Mesenchymal stem cell (in vitro differentiated cells and primary cell): ENCODE data around the gene TSPEAR.

Experiments
- DNase-seq: peaks from one replicate; pipeline ENCODE4 v3.0.0-alpha.2; 2013
- H2AFZ ChIP-seq: one replicate; pipeline ENCODE4 v1.6.1; 2013; ENCODE audit warnings: low read depth, mild to moderate bottlenecking, control low read depth, inconsistent platforms, low read length, moderate library complexity
- H2AK5ac ChIP-seq: 2 replicates; pipeline ENCODE4 v1.6.1; 2013; ENCODE audit warnings: low read length, moderate library complexity, mild to moderate bottlenecking, inconsistent platforms; ENCODE audit not compliant: severe bottlenecking
- H2BK120ac ChIP-seq: one replicate; pipeline ENCODE4 v1.6.1; 2013; ENCODE audit warnings: low read depth, mild to moderate bottlenecking, inconsistent platforms, low read length, moderate library complexity
- H2BK12ac ChIP-seq, 2 experiments: one replicate each; pipeline ENCODE4 v1.6.1; 2013; ENCODE audit warnings: inconsistent platforms in 2 of 2, low read length in 2 of 2, mild to moderate bottlenecking in 2 of 2, moderate library complexity in 2 of 2, control low read depth in 1 of 2
- H2BK15ac ChIP-seq: one replicate; pipeline ENCODE4 v1.6.1; 2013; ENCODE audit warnings: mild to moderate bottlenecking, low read depth, inconsistent platforms; ENCODE audit not compliant: poor library complexity, severe bottlenecking
- H2BK5ac ChIP-seq: 2 replicates; pipeline ENCODE4 v1.6.1; 2013; ENCODE audit warnings: low read depth, mild to moderate bottlenecking, low read length, control low read depth, inconsistent platforms; ENCODE audit not compliant: poor library complexity, severe bottlenecking
- H3K14ac ChIP-seq, 2 experiments: one replicate each; pipeline ENCODE4 v1.6.1; 2013; ENCODE audit warnings: inconsistent platforms in 2 of 2, low read length in 2 of 2, control low read depth in 1 of 2, mild to moderate bottlenecking in 1 of 2, moderate library complexity in 1 of 2
- H3K18ac ChIP-seq, 2 experiments: one replicate each; pipeline ENCODE4 v1.6.1; 2013; ENCODE audit warnings: inconsistent platforms in 2 of 2, low read length in 2 of 2, control low read depth in 1 of 2, low read depth in 1 of 2, mild to moderate bottlenecking in 1 of 2
- H3K23ac ChIP-seq, 2 experiments: one replicate each; pipeline ENCODE4 v1.6.1; 2013; ENCODE audit warnings: inconsistent platforms in 2 of 2, low read length in 2 of 2, mild to moderate bottlenecking in 2 of 2, moderate library complexity in 2 of 2, control low read depth in 1 of 2
- H3K27ac ChIP-seq: 2 replicates; pipeline ENCODE4 v1.5.1; 2013; ENCODE audit warnings: mild to moderate bottlenecking, moderate library complexity, low read length, control low read depth, inconsistent platforms; ENCODE audit not compliant: poor library complexity, severe bottlenecking
- H3K27me3 ChIP-seq, 2 experiments: 2 replicates each; pipeline versions ENCODE4 v1.6.1 to v1.7.0; 2013; ENCODE audit warnings: low read length in 2 of 2, mild to moderate bottlenecking in 2 of 2, moderate library complexity in 2 of 2, control low read depth in 1 of 2, inconsistent platforms in 1 of 2; ENCODE audit not compliant: control insufficient read depth in 1 of 2, insufficient read depth in 1 of 2
- H3K36me3 ChIP-seq, 2 experiments: 2 replicates each; pipeline versions ENCODE4 v1.6.1 to v1.7.0; 2013; ENCODE audit warnings: low read length in 2 of 2, control low read depth in 1 of 2, inconsistent platforms in 1 of 2, low read depth in 1 of 2, mild to moderate bottlenecking in 1 of 2; ENCODE audit not compliant: insufficient read depth in 2 of 2, control insufficient read depth in 1 of 2
- H3K4ac ChIP-seq, 2 experiments: one replicate each; pipeline ENCODE4 v1.6.1; 2013; ENCODE audit warnings: inconsistent platforms in 2 of 2, low read length in 2 of 2, mild to moderate bottlenecking in 2 of 2, moderate library complexity in 2 of 2, control low read depth in 1 of 2, low read depth in 1 of 2
- H3K4me1 ChIP-seq: 2 replicates; pipeline ENCODE4 v1.6.1; 2013; ENCODE audit warnings: low read depth, low read length, control low read depth; ENCODE audit not compliant: control insufficient read depth, insufficient read depth
- H3K4me2 ChIP-seq: 2 replicates; pipeline ENCODE4 v1.6.1; 2013; ENCODE audit warnings: low read length, mild to moderate bottlenecking, inconsistent platforms; ENCODE audit not compliant: poor library complexity, severe bottlenecking
- H3K4me3 ChIP-seq, 2 experiments: 2 replicates each; pipeline versions ENCODE4 v1.5.1 to v1.7.0; 2013; ENCODE audit warnings: low read length in 2 of 2, mild to moderate bottlenecking in 2 of 2, control low read depth in 1 of 2, low read depth in 1 of 2; ENCODE audit not compliant: insufficient read depth in 1 of 2
- H3K79me1 ChIP-seq: replicated peaks from 2 replicates; pipeline ENCODE4 v1.6.1; 2013; ENCODE audit warnings: mild to moderate bottlenecking, control low read depth, low read length, inconsistent platforms; ENCODE audit not compliant: poor library complexity, severe bottlenecking
- H3K9ac ChIP-seq: 2 replicates; pipeline ENCODE4 v1.7.0; 2013; ENCODE audit warnings: mild to moderate bottlenecking, low read length, moderate library complexity
- H3K9me3 ChIP-seq: 2 replicates; pipeline ENCODE4 v1.7.0; 2013; ENCODE audit warnings: mild to moderate bottlenecking, low read length; ENCODE audit not compliant: control insufficient read depth
- H4K8ac ChIP-seq: one replicate; pipeline ENCODE4 v1.6.1; 2013; ENCODE audit warnings: inconsistent platforms, mild to moderate bottlenecking, low read length, moderate library complexity
- H4K91ac ChIP-seq: one replicate; pipeline ENCODE4 v1.6.1; 2013; ENCODE audit warnings: mild to moderate bottlenecking, low read length, inconsistent platforms
- WGBS: methylation state at CpG from one replicate; pipeline ENCODE4 v1.1.7; 2013; ENCODE audit warnings: mixed read lengths; 5-methylcytosine and 5-hydroxymethylcytosine counted together

TSPEAR gene

GRCh38 chr21:44462086-44462833 lies 249.1 kb downstream of the TSPEAR start:
- Histone ChIP-seq H3K36me3 (peaks cover 0 to 1% of the 10 kb centered on the region in 2 experiments), H3K4me2 (no peak overlapping the region), H2BK12ac (no peak overlapping the region), H3K4me3 (no peak overlapping the region), H3K9me3 (no peaks in the 10 kb centered on the region), H3K27me3 (peaks cover 0 to 11% of the 10 kb centered on the region in 2 experiments), H3K4me1 (no peaks in the 10 kb centered on the region), H3K27ac (no peak overlapping the region), H3K79me1 (no peaks in the 10 kb centered on the region), H4K91ac (no peak overlapping the region), H3K14ac (no peak overlapping the region), H3K4ac (no peak overlapping the region), H4K8ac (no peak overlapping the region), H2BK5ac (no peak overlapping the region), H3K18ac (no peak overlapping the region), H2BK120ac (no peak overlapping the region), H2BK15ac (no peak overlapping the region), H2AFZ (no peak overlapping the region), H3K23ac (peak overlapping the region in 1 of 2 experiments; percentile 36), H2AK5ac (no peak overlapping the region), H3K9ac (no peak overlapping the region)
- DNase-seq, result no peak
- WGBS, result 89% methylated on average over 25 of the region's 25 CpGs

- Histone ChIP-seq H3K4me1 (no peaks in the 10 kb centered on the region), H2BK120ac (no peak overlapping the region), H2BK12ac (no peak overlapping the region), H4K91ac (no peak overlapping the region), H3K79me1 (no peaks in the 10 kb centered on the region), H3K4me2 (no peak overlapping the region), H2BK5ac (no peak overlapping the region), H4K8ac (no peak overlapping the region), H3K23ac (no peak overlapping the region), H2BK15ac (no peak overlapping the region), H3K27ac (no peak overlapping the region), H3K18ac (no peak overlapping the region), H3K9ac (no peak overlapping the region), H3K36me3 (peaks cover 0 to 7% of the 10 kb centered on the region in 2 experiments), H3K9me3 (no peaks in the 10 kb centered on the region), H3K4ac (no peak overlapping the region), H3K4me3 (no peak overlapping the region), H2AFZ (no peak overlapping the region), H3K14ac (no peak overlapping the region), H3K27me3 (peaks cover 0 to 11% of the 10 kb centered on the region in 2 experiments), H2AK5ac (no peak overlapping the region)
- DNase-seq, result no peak
- 79% methylated on average over 15 of the region's 15 CpGs for WGBS
Measured at GRCh38 chr21:44461464-44462001, 249.8 kb downstream of the TSPEAR start.

- Histone ChIP-seq H3K4me1 (peaks cover 4% of the 10 kb centered on the region), H2BK5ac (no peak overlapping the region), H3K14ac (no peak overlapping the region), H4K8ac (no peak overlapping the region), H2BK120ac (no peak overlapping the region), H3K27ac (no peak overlapping the region), H3K79me1 (no peaks in the 10 kb centered on the region), H3K4me2 (no peak overlapping the region), H4K91ac (no peak overlapping the region), H3K36me3 (peaks cover 0 to 7% of the 10 kb centered on the region in 2 experiments), H3K23ac (no peak overlapping the region), H2AK5ac (no peak overlapping the region), H3K4me3 (no peak overlapping the region), H3K4ac (no peak overlapping the region), H2BK15ac (no peak overlapping the region), H3K9ac (no peak overlapping the region), H2BK12ac (no peak overlapping the region), H3K27me3 (peaks cover 0 to 11% of the 10 kb centered on the region in 2 experiments), H2AFZ (no peak overlapping the region), H3K9me3 (no peaks in the 10 kb centered on the region), H3K18ac (no peak overlapping the region)
- no peak for DNase-seq
- 98% methylated on average over 8 of the region's 8 CpGs for WGBS
Measured at GRCh38 chr21:44461005-44461404, 250.4 kb downstream of the TSPEAR start.

- Histone ChIP-seq H3K23ac (no peak overlapping the region), H3K4me1 (peaks cover 7% of the 10 kb centered on the region), H2BK15ac (no peak overlapping the region), H3K18ac (no peak overlapping the region), H3K27ac (no peak overlapping the region), H2AK5ac (no peak overlapping the region), H4K91ac (no peak overlapping the region), H3K4me2 (no peak overlapping the region), H3K4me3 (no peak overlapping the region), H2AFZ (no peak overlapping the region), H3K79me1 (no peaks in the 10 kb centered on the region), H3K9me3 (no peaks in the 10 kb centered on the region), H2BK120ac (no peak overlapping the region), H3K14ac (no peak overlapping the region), H3K27me3 (peaks cover 0 to 11% of the 10 kb centered on the region in 2 experiments), H2BK12ac (no peak overlapping the region), H3K4ac (no peak overlapping the region), H3K9ac (no peak overlapping the region), H4K8ac (no peak overlapping the region), H3K36me3 (peaks cover 0 to 7% of the 10 kb centered on the region in 2 experiments), H2BK5ac (no peak overlapping the region)
- no peak for DNase-seq
- WGBS, result 93% methylated on average over 6 of the region's 8 CpGs
Measured at GRCh38 chr21:44460441-44460755, 251.0 kb downstream of the TSPEAR start.
